Fibroblast of lung (primary cell): ENCODE measurements around the gene RNF220.

ENCODE experiments used
- EZH2 ChIP-seq: IDR thresholded peaks from 2 replicates; pipeline ENCODE4 v1.5.1; 2012; ENCODE audit warnings: low read length, control low read depth, mild to moderate bottlenecking; ENCODE audit errors: missing control alignments
- TF ChIP-seq, protein P1 (sequence below), 2 donors: IDR thresholded peaks in 1 of 2; conservative IDR thresholded peaks in 1 of 2; 1 replicate in 1 of 2; 2 replicates in 1 of 2; pipeline ENCODE4 v1.5.1; 2011 to 2012; ENCODE audit warnings: low read length in 2 of 2, control low read depth in 1 of 2, inconsistent platforms in 1 of 2, low read depth in 1 of 2, mild to moderate bottlenecking in 1 of 2

- TF ChIP-seq, protein P1, sequence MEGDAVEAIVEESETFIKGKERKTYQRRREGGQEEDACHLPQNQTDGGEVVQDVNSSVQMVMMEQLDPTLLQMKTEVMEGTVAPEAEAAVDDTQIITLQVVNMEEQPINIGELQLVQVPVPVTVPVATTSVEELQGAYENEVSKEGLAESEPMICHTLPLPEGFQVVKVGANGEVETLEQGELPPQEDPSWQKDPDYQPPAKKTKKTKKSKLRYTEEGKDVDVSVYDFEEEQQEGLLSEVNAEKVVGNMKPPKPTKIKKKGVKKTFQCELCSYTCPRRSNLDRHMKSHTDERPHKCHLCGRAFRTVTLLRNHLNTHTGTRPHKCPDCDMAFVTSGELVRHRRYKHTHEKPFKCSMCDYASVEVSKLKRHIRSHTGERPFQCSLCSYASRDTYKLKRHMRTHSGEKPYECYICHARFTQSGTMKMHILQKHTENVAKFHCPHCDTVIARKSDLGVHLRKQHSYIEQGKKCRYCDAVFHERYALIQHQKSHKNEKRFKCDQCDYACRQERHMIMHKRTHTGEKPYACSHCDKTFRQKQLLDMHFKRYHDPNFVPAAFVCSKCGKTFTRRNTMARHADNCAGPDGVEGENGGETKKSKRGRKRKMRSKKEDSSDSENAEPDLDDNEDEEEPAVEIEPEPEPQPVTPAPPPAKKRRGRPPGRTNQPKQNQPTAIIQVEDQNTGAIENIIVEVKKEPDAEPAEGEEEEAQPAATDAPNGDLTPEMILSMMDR (conservative IDR thresholded peaks at IDR 0.05 in 1 of 2, IDR thresholded peaks at IDR 0.05 in 1 of 2; ENCODE audit: low read depth in 1 of 2, low read length in 2 of 2) = no peak
- TF ChIP-seq EZH2 = no peak
Observed at GRCh38 chr1:44521378-44522080, 116.5 kb downstream of the RNF220 start.
